IMR-90 (cell line): ENCODE results near the gene CLPSL2. TPM values are rescaled to one million over a fixed set of nuclear protein-coding genes. Genes with fewer than 3 reads are reported as not detected.

Experiments
- ATAC-seq: fragments of 200-7000 bp; cut with Tn5 transposase; 2 replicates; pipeline ENCODE4 v1.9.1; 2020; ENCODE audit warnings: low read depth, mild to moderate bottlenecking, moderate library complexity
- BruUV-seq: library from RNA; stranded (reverse); fragments of 400-500 nt; replicated peaks from 2 replicates; lab custom pipeline; 2021; lab: Mats Ljungman, UMichigan
- CTCF ChIA-PET: fragments of 300-600 bp; formaldehyde crosslinking; extraction: SDS; loops from one replicate; lab custom pipeline; 2021; ENCODE audit warnings: antibody characterized with exemption; lab: Yijun Ruan, JAX
- POLR2A ChIA-PET: fragments of 300-600 bp; sonication (Branson Sonifier 250); formaldehyde crosslinking; loops from one replicate; lab custom pipeline; 2022; ENCODE audit warnings: antibody characterized with exemption; ENCODE audit not compliant: unreplicated experiment; lab: Charles Lee
- DNase-seq: peaks from one replicate; pipeline ENCODE4 v3.0.0; 2013
- H2AFZ ChIP-seq: replicated peaks from 2 replicates; pipeline ENCODE3; 2013; ENCODE audit warnings: low read length, mild to moderate bottlenecking; ENCODE audit not compliant: poor library complexity
- H2AK5ac ChIP-seq: 2 replicates; pipeline ENCODE4 v1.6.1; 2013; ENCODE audit warnings: low read depth, low read length, inconsistent platforms
- H2AK9ac ChIP-seq: replicated peaks from 2 replicates; pipeline ENCODE3; 2013; ENCODE audit warnings: mild to moderate bottlenecking, low read depth, low read length, moderate library complexity; ENCODE audit not compliant: poor library complexity
- H2BK120ac ChIP-seq: 2 replicates; pipeline ENCODE4 v1.6.1; 2013; ENCODE audit warnings: low read depth, low read length, inconsistent platforms
- H2BK15ac ChIP-seq: 3 replicates; pipeline ENCODE4 v1.6.1; 2013; ENCODE audit warnings: low read depth, low read length, inconsistent platforms
- H2BK20ac ChIP-seq: 2 replicates; pipeline ENCODE4 v1.6.1; 2013; ENCODE audit warnings: low read depth, mild to moderate bottlenecking, inconsistent platforms, low read length, moderate library complexity
- H2BK5ac ChIP-seq: 2 replicates; pipeline ENCODE4 v1.6.1; 2013; ENCODE audit warnings: mild to moderate bottlenecking, low read depth, low read length, inconsistent platforms; ENCODE audit not compliant: poor library complexity, severe bottlenecking
- H3K14ac ChIP-seq: replicated peaks from 2 replicates; pipeline ENCODE4 v1.6.1; 2013; ENCODE audit warnings: low read depth, low read length, inconsistent platforms
- H3K18ac ChIP-seq: 2 replicates; pipeline ENCODE4 v1.6.1; 2013; ENCODE audit warnings: low read depth, low read length, control low read depth
- H3K23ac ChIP-seq: 2 replicates; pipeline ENCODE4 v1.6.1; 2013; ENCODE audit warnings: low read depth, low read length, inconsistent platforms
- H3K27ac ChIP-seq: 2 replicates; pipeline ENCODE4 v1.5.1; 2013; ENCODE audit warnings: mild to moderate bottlenecking, control low read depth, low read length; ENCODE audit not compliant: insufficient read depth
- H3K27me3 ChIP-seq: 2 replicates; pipeline ENCODE4 v1.6.1; 2013; ENCODE audit warnings: low read length; ENCODE audit not compliant: control insufficient read depth, insufficient read depth
- H3K36me3 ChIP-seq: 2 replicates; pipeline ENCODE4 v1.6.1; 2013; ENCODE audit warnings: low read length, mixed read lengths; ENCODE audit not compliant: control insufficient read depth, insufficient read depth
- H3K4ac ChIP-seq: 2 replicates; pipeline ENCODE4 v1.6.1; 2013; ENCODE audit warnings: low read depth, low read length, inconsistent platforms
- H3K4me1 ChIP-seq: 2 replicates; pipeline ENCODE4 v1.6.1; 2013; ENCODE audit warnings: low read length, mixed read lengths; ENCODE audit not compliant: control insufficient read depth, insufficient read depth
- H3K4me2 ChIP-seq: 2 replicates; pipeline ENCODE4 v1.6.1; 2013; ENCODE audit warnings: low read depth, mild to moderate bottlenecking, control low read depth, low read length, moderate library complexity
- H3K4me3 ChIP-seq: 2 replicates; pipeline ENCODE4 v1.5.1; 2013; ENCODE audit warnings: low read depth, mild to moderate bottlenecking, control low read depth, low read length, moderate library complexity; ENCODE audit not compliant: insufficient read depth
- H3K56ac ChIP-seq: 2 replicates; pipeline ENCODE4 v1.6.1; 2013; ENCODE audit warnings: low read length, inconsistent platforms; ENCODE audit not compliant: insufficient read depth; ENCODE audit errors: extremely low read depth
- H3K79me1 ChIP-seq, 2 experiments: 2 replicates each; pipeline ENCODE4 v1.6.1; 2013; ENCODE audit warnings: low read length in 2 of 2, inconsistent platforms in 1 of 2, low read depth in 1 of 2
- H3K9ac ChIP-seq: 2 replicates; pipeline ENCODE4 v1.6.1; 2013; ENCODE audit warnings: low read depth, low read length, control low read depth
- H3K9me1 ChIP-seq: 2 replicates; pipeline ENCODE4 v1.6.1; 2013; ENCODE audit warnings: low read length, inconsistent platforms; ENCODE audit not compliant: insufficient read depth
- H3K9me3 ChIP-seq: 2 replicates; pipeline ENCODE4 v1.6.1; 2013; ENCODE audit warnings: low read length; ENCODE audit not compliant: control insufficient read depth, insufficient read depth
- H4K20me1 ChIP-seq: 2 replicates; pipeline ENCODE4 v1.6.1; 2013; ENCODE audit warnings: low read length, inconsistent platforms; ENCODE audit not compliant: insufficient read depth
- H4K5ac ChIP-seq: 2 replicates; pipeline ENCODE4 v1.6.1; 2013; ENCODE audit warnings: mild to moderate bottlenecking, low read depth, low read length, control low read depth
- H4K8ac ChIP-seq, 2 experiments: 2 replicates each; pipeline ENCODE4 v1.6.1; 2013; ENCODE audit warnings: low read depth in 2 of 2, low read length in 2 of 2, control low read depth in 1 of 2, inconsistent platforms in 1 of 2
- H4K91ac ChIP-seq: 2 replicates; pipeline ENCODE4 v1.6.1; 2013; ENCODE audit warnings: low read depth, low read length, inconsistent platforms; ENCODE audit not compliant: insufficient read depth
- BHLHE40 ChIP-seq: fragments of 150-350 bp; IDR thresholded peaks from 2 replicates; pipeline ENCODE4 v1.6.1; 2016; ENCODE audit warnings: mild to moderate bottlenecking, low read depth, low read length
- CHD1 ChIP-seq: IDR thresholded peaks from 2 replicates; pipeline ENCODE4 v1.6.1; 2012; ENCODE audit warnings: low read depth, low read length, improper control_type of control experiment
- CTCF ChIP-seq: conservative IDR thresholded peaks from 2 replicates; pipeline ENCODE4 v1.5.1; 2012; ENCODE audit warnings: mild to moderate bottlenecking, low read depth, low read length, improper control_type of control experiment
- FOS ChIP-seq: fragments of 150-350 bp; IDR thresholded peaks from 2 replicates; pipeline ENCODE4 v1.6.1; 2016; ENCODE audit warnings: low read depth, low read length
- MAZ ChIP-seq: IDR thresholded peaks from 2 replicates; pipeline ENCODE4 v1.6.1; 2012; ENCODE audit warnings: low read depth, mild to moderate bottlenecking, low read length, improper control_type of control experiment, moderate library complexity, borderline replicate concordance
- NFE2L2 ChIP-seq: fragments of 150-350 bp; IDR thresholded peaks from 2 replicates; pipeline ENCODE4 v1.6.1; 2016; ENCODE audit warnings: low read depth, mild to moderate bottlenecking, low read length
- RCOR1 ChIP-seq: IDR thresholded peaks from 2 replicates; pipeline ENCODE4 v1.6.1; 2012; ENCODE audit warnings: mild to moderate bottlenecking, low read length, improper control_type of control experiment; ENCODE audit not compliant: insufficient replicate concordance
- RFX5 ChIP-seq: IDR thresholded peaks from 2 replicates; pipeline ENCODE4 v1.8.0; 2012; ENCODE audit warnings: low read depth, mild to moderate bottlenecking, low read length, moderate library complexity
- WGBS, 2 experiments: methylation state at CpG; one replicate each; pipeline versions ENCODE4 v1.1.5 to v1.1.7; 2013; ENCODE audit warnings: missing lambda C conversion rate in 2 of 2; ENCODE audit not compliant: insufficient read length in 1 of 2; ENCODE audit errors: extremely low coverage in 2 of 2; 5-methylcytosine and 5-hydroxymethylcytosine counted together
- dilution Hi-C: fragments of 300-500 bp; cut with HindIII; formaldehyde crosslinking; loops from one replicate; pipeline ENCODE4 v1.14.3; 2018; ENCODE audit warnings: low sequenced_read_pairs; ENCODE audit not compliant: unreplicated experiment
- in situ Hi-C: fragments of 300-500 bp; cut with MboI; formaldehyde crosslinking; loops from 3 replicates; pipeline ENCODE4 v1.14.3; 2019; ENCODE audit warnings: low sequenced_read_pairs, inconsistent platforms, mixed read lengths
- intact Hi-C: fragments of 100-400 bp; cut with micrococcal nuclease; formaldehyde crosslinking; loops from 2 replicates; pipeline ENCODE4 v1.10.0; 2022
- polyA plus RNA-seq, 3 experiments: library from polyadenylated mRNA; depleted of rRNA; stranded (reverse); fragments of >200 nt; gene quantifications; 2 replicates each; pipeline ENCODE4 v1.2.3, GENCODE V29; 2012; ENCODE audit warnings: low replicate concordance in 1 of 3
- total RNA-seq: library from RNA; depleted of rRNA; stranded (reverse); fragments of >200 nt; gene quantifications from 2 replicates; pipeline ENCODE4 v1.2.3, GENCODE V29; 2012

CLPSL2 gene
- total and polyA plus RNA-seq, 2 of the 4 experiments (the other 2 are of a cell fraction) = not detected

GRCh38 chr6:35755278-35755924 lies 21.0 kb upstream of the CLPSL2 start:
- Histone ChIP-seq H3K9me3 (0 out of 2 replicates have a peak, but pooled peaks cover 4% of the 10 kb centered on the region), H4K91ac (no peak overlapping the region), H2BK5ac (no peak overlapping the region), H2BK20ac (no peak overlapping the region), H2BK120ac (no peak overlapping the region), H3K18ac (no peak overlapping the region), H3K27ac (no peak overlapping the region), H3K4ac (no peak overlapping the region), H2AFZ (no peak overlapping the region), H3K4me1 (no peaks in the 10 kb centered on the region), H2AK9ac (no peak overlapping the region), H3K79me1 (no peaks in the 10 kb centered on the region), H3K56ac (no peak overlapping the region), H3K23ac (no peak overlapping the region), H3K4me2 (no peak overlapping the region), H2AK5ac (no peak overlapping the region), H4K5ac (no peak overlapping the region), H4K8ac (no peak overlapping the region), H3K27me3 (peaks cover 27% of the 10 kb centered on the region), H4K20me1 (no peaks in the 10 kb centered on the region), H3K4me3 (no peak overlapping the region), H3K9me1 (no peaks in the 10 kb centered on the region), H3K9ac (no peak overlapping the region), H3K14ac (no peak overlapping the region), H2BK15ac (no peak overlapping the region), H3K36me3 (no peaks in the 10 kb centered on the region)
- ATAC-seq (no peak), DNase-seq (no peak)
- no CpG with 5 or more reads among the region's 3 CpGs for WGBS, 2 experiments
- intact Hi-C loops (loop anchor here (5.0 kb wide), 1 partner anchor 342 kb away; no protein-coding TSS in a partner anchor), dilution Hi-C loops (no loop called here), in situ Hi-C loops (no loop called here)
- ChIA-PET CTCF (no interaction called here), POLR2A (no interaction called here)
- no TSS peak for BruUV-seq
- no peak for TF ChIP-seq RFX5
- no peak for TF ChIP-seq CHD1
- no peak for TF ChIP-seq MAZ
- TF ChIP-seq RCOR1 = no peak
- no peak for TF ChIP-seq BHLHE40
- no peak for TF ChIP-seq FOS
- no peak for TF ChIP-seq CTCF
- no peak for TF ChIP-seq NFE2L2
